T47D (cell line): ENCODE measurements around the gene CACNA2D2.
"Not testable (repeated sequence)": the region's sequence is repeated elsewhere in the genome, so short reads cannot be mapped to it uniquely, and the experiment has no call there.

ENCODE experiments used
- DNase-seq, 2 experiments: peaks; one replicate each; pipeline versions ENCODE4 v3.0.0 to v3.0.0-alpha.2; 2011 to 2012; ENCODE audit warnings: low read depth in 1 of 2, low spot score in 1 of 2
- JUND ChIP-seq: IDR thresholded peaks from 2 replicates; pipeline ENCODE4 v1.6.1; 2012; ENCODE audit warnings: low read depth
- in situ Hi-C: cut with HindIII; loops from 2 replicates; pipeline ENCODE4 v1.10.0; 2016; ENCODE audit warnings: low sequenced_read_pairs, low pct_unique_long_range_greater_than_20kb

Gene CACNA2D2

DNA sequence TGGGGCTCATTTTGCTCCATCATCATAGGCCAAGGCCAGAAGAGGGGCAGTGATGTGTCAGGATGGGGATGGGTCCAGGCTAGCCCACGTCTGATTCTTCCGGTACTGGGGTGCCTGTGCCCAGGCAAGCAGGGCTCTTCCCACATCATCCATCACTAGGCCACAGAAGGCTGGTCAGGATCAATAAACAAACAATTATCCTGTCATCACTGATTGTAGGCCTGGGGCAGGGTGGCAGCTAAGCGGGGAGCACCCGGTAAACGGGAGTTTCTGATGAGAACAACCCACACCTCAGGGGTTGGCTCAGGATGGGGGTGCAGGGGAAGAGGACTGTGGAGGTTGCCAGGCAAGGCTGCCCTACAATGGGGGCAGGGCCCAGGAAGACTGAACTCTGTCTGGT lies 18.1 kb upstream of the CACNA2D2 start:
- in situ Hi-C loops, result no loop called here
- no peak for TF ChIP-seq JUND
- no peak for DNase-seq

DNA sequence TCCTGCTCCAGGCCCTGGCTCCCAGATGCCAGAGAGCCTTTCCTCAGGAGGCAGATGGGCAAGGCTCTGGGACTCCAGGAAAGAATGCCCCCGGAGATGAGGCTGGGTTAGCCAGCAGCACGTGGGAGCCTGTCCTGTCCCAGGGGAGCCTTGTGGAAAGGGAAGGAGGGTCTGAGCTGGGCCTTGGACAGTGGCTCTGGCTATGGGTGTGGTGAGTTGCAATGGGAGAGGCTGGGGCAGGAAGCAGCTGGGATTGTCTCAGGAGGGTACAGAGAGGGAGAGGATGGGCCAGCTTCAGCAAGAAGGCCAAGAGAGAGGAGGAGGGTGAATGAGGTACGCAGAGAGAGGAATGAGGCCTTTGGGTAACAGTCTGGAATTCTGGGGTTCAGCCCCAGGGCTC lies 17.4 kb upstream of the CACNA2D2 start:
- DNase-seq, result no peak
- TF ChIP-seq JUND, result no peak
- in situ Hi-C loops, result no loop called here

DNA sequence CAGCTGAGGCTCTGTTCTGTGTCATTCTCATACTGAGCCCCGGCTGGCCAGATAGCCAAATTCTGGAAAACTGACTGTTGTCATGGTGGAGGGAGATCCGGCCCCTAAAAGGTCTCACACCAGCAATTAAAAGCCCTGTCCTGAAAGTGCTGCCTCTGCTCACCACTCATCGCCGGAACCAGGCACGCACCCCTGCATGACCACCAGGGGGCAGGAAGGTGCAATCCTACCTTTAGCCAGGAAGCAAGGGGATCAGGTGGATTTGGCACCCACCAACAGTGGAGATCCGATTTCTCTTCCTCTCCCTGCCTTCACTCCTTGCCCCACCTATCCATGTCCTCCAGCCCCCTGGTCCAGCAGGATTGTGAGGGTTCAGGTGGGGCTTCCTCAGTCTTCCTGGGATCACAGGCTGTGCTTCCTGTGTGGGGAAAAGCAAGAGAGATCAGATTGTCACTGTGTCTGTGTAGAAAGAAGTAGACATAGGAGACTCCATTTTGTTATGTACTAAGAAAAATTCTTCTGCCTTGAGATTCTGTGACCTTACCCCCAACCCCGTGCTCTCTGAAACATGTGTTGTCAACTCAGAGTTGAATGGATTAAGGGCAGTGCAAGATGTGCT lies 16.1 kb upstream of the CACNA2D2 start:
- no peak for TF ChIP-seq JUND

DNA sequence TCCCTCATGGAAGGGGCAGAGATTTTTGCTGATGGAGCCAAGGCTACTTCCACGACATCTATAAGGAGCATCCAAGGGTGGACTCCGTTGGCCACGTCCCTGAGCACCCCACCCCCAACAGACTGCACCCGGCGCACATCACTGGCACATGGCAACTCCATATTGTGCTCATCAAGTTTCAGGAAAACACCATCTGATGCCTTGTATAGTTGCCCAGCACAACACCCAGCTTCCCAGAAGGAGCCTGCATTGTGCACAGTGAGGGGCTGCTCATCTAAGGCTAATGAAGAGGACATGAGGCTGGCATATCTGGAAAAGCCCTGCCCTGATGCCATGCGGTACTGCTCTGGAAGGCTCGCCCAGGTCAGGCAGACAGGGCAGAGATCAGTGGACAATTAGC lies 15.0 kb upstream of the CACNA2D2 start:
- no peak for DNase-seq
- in situ Hi-C loops, result no loop called here
- no peak for TF ChIP-seq JUND

More for the DNA sequence above, 16.1 kb upstream of the CACNA2D2 start:
- in situ Hi-C loops, result no loop called here
- DNase-seq, result peak; percentile 59 to 63

DNA sequence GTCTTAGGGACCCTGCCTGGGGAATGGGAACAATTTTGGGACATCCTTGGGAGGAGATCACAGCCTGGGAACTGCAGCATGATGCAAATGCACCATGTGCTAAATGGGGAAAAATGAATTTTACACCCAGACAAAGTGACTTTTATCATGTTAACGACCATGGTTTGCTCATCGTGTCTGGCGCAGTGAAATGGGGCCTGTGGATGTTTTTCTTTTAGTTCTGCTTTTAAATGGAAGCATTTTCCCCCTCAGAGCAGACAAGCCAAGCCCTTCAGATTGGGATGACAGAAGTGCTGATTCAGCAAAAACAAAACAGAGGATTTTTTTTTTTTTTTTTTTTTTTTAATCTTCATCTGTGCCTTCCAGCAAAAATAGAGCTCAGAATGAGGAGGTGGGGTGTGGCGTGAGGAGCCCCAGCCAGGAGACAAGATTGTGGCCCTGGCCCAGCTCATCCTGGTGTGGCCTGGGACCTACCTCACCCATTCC lies 14.3 kb upstream of the CACNA2D2 start:
- no peak for DNase-seq
- no peak for TF ChIP-seq JUND
- in situ Hi-C loops, result no loop called here

DNA sequence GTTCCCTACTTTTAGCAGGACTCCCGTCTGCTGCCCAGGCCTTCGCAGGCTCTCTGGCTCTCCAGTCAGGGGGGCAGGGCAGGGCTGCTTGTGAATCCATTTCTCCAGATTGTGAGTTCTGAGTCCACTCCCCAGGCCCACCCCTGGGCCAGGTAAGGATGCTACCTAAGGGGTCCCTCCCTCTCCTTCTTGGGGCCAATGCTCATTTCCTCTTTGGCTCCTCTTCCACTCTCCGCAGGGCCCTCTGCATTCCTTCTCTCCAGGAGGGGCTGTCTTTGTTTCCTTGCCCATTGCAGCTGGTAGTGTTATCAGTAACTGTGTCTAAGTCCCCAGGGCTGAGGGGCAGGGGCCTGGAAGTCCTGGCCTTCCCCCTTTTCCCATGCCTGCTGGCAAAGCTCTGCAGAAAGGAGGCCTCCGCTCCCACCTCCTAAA lies 13.0 kb upstream of the CACNA2D2 start:
- no peak for TF ChIP-seq JUND
- no peak for DNase-seq
- in situ Hi-C loops, result no loop called here

DNA sequence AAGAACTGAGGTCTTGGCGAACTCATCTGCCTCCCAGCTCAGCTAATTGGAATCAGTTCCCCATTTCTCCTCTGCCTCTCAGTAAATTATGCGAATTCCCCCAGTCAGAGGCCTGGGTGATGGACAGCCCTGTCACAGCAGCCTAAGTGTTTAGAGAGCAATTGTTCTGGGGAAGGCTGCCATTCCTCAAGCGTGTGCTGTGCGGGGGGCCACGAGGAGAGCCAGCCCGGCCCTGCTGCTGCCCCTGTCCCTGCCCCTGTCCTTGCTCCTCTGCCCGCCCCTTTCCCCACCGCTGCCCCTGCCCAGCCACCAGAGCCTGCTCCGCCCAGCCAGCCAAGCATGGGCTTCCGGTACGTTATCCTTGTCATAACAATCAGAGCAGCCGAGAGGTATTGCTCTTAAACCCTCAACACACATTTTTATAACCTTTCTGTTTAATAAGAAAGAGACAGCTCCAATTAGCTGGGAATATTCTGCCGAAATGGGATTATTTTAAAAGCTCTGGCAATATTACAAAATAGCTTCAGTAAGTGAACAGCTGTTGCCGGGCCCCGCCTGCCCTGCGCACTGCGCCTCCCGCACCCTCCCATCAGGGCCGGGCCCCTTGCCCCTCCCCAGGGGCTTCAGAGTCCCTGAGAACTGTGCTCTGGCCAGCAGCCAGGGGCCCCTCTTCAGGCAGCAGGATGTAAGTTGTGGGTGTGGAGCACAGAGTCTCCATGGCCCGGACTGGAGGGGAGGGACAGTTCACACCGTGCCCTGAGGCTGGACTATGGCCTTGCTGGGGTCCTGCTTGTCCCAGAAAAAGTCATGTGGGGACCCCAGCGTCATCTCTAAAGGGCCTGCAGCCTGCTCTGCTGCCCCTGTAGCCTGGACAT lies 12.4 kb upstream of the CACNA2D2 start:
- in situ Hi-C loops, result no loop called here
- DNase-seq, result no peak
- no peak for TF ChIP-seq JUND

GRCh38 chr3:50512908-50513307 lies 9.5 kb upstream of the CACNA2D2 start:
- DNase-seq, in situ Hi-C loops: not testable (repeated sequence)

GRCh38 chr3:50512131-50512530 lies 8.7 kb upstream of the CACNA2D2 start:
- in situ Hi-C loops, result no loop called here
- TF ChIP-seq JUND, result no peak
- DNase-seq, result no peak

GRCh38 chr3:50510325-50510724 lies 6.9 kb upstream of the CACNA2D2 start:
- in situ Hi-C loops, result no loop called here
- TF ChIP-seq JUND, result no peak
- no peak for DNase-seq

DNA sequence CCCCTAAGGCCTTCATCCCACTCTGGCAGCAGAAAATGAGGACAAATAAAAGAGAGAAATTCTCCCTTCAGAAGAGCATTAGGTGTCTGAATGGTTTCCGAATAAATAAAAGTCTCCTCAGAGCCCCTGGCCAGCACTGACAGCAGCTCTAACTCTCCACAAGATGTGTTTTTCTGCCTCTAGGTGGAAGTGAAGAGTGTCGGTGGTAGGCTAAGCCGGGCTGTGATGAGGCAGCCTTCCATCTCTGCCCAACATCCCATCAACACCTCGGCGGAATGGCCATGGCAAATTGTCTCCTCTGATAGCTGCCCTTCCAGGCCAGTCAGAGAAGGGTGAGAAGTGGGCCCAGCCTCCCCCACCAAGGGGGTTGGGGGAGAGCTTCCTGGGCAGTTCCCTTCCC lies 6.3 kb upstream of the CACNA2D2 start:
- in situ Hi-C loops, result no loop called here
- no peak for DNase-seq
- TF ChIP-seq JUND, result no peak

- DNase-seq, result no peak
- TF ChIP-seq JUND, result no peak
Measured at GRCh38 chr3:50508821-50509220, 5.4 kb upstream of the CACNA2D2 start.

GRCh38 chr3:50506169-50506568 lies 2.7 kb upstream of the CACNA2D2 start:
- DNase-seq, result peak; percentile 16 to 18
- in situ Hi-C loops, result no loop called here
- TF ChIP-seq JUND, result no peak

More at GRCh38 chr3:50508821-50509220, 5.4 kb upstream of the CACNA2D2 start:
- in situ Hi-C loops, result no loop called here

GRCh38 chr3:50504681-50505080 lies 1.2 kb upstream of the CACNA2D2 start:
- TF ChIP-seq JUND, result no peak
- in situ Hi-C loops, result no loop called here

More at GRCh38 chr3:50504681-50505080, 1.2 kb upstream of the CACNA2D2 start:
- DNase-seq, result no peak
